K562 (cell line): ENCODE results near the gene GJC2. TPM values are rescaled to one million over a fixed set of nuclear protein-coding genes. Genes with fewer than 3 reads are reported as not detected.

ENCODE experiments used
- EP300 ChIP-seq: IDR thresholded peaks from 2 replicates; pipeline ENCODE4 v1.6.1; 2012; ENCODE audit warnings: low read length, improper control_type of control experiment
- FOXJ2 ChIP-seq: fragments of 200-800 bp; sonication (Bioruptor generic); IDR thresholded peaks from 2 replicates; pipeline ENCODE4 v1.6.1; 2016; ENCODE audit warnings: missing genetic modification characterization, missing compliant biosample characterization
- NFE2L1 ChIP-seq: fragments of 450-650 bp; IDR thresholded peaks from 2 replicates; pipeline ENCODE4 v1.6.1; 2016; ENCODE audit warnings: missing genetic modification characterization, low read depth, mild to moderate bottlenecking, missing compliant biosample characterization, moderate library complexity, borderline replicate concordance
- NFRKB ChIP-seq: fragments of 450-650 bp; IDR thresholded peaks from 2 replicates; pipeline ENCODE4 v1.6.1; 2016; ENCODE audit warnings: low read depth
- NFYB ChIP-seq: IDR thresholded peaks from 2 replicates; pipeline ENCODE4 v1.6.1; 2011; ENCODE audit warnings: mild to moderate bottlenecking, moderate library complexity; ENCODE audit not compliant: insufficient read length; ENCODE audit errors: extremely low read depth
- POLR2G ChIP-seq: fragments of 200-400 bp; formaldehyde crosslinking; IDR thresholded peaks from 2 replicates; pipeline ENCODE4 v1.6.1; 2017; ENCODE audit warnings: low read depth, mild to moderate bottlenecking, antibody characterized with exemption, low read length, moderate library complexity
- PTRF ChIP-seq: fragments of 450-650 bp; IDR thresholded peaks from 2 replicates; pipeline ENCODE4 v1.6.1; 2016; ENCODE audit warnings: mild to moderate bottlenecking, missing genetic modification characterization, missing compliant biosample characterization
- U2AF1 ChIP-seq: fragments of 200-400 bp; formaldehyde crosslinking; optimal IDR thresholded peaks from 2 replicates; pipeline ENCODE3; 2017; ENCODE audit warnings: mild to moderate bottlenecking, low read depth, low read length, moderate library complexity
- ZNF23 ChIP-seq: fragments of 250-450 bp; sonication (Bioruptor Pico); IDR thresholded peaks from 2 replicates; pipeline ENCODE4 v1.4.0; 2020; ENCODE audit warnings: mild to moderate bottlenecking
- ZNF354B ChIP-seq: fragments of 250-450 bp; sonication (Bioruptor Pico); IDR thresholded peaks from 2 replicates; pipeline ENCODE4 v1.4.0; 2020
- ZNF586 ChIP-seq: fragments of 450-650 bp; formaldehyde crosslinking; conservative IDR thresholded peaks from 2 replicates; pipeline ENCODE4 v1.4.0; 2020; ENCODE audit warnings: mild to moderate bottlenecking, moderate library complexity
- polyA plus RNA-seq, 8 experiments: library from polyadenylated mRNA; depleted of rRNA in 4 of 8; stranded (reverse) in 5 of 8; unstranded in 3 of 8; fragments of >200 nt; fragmentation: Nextera tagmentation in 2 of 8; fragmentation: Illumina TruSeq in 1 of 8; extraction: Ambion mirVana in 2 of 8; extraction: Trizol in 1 of 8; gene quantifications; 2 replicates each; pipeline versions ENCODE4 v1.2.1 to v1.2.3, GENCODE V29; 2011 to 2014; ENCODE audit warnings: inconsistent platforms in 1 of 8, missing spikeins in 1 of 8
- total RNA-seq, 7 experiments: library from RNA; depleted of rRNA in 6 of 7; stranded (reverse); fragments of >200 nt in 6 of 7; fragmentation: Illumina TruSeq in 2 of 7; extraction: Trizol in 2 of 7; gene quantifications; 2 replicates each; pipeline versions ENCODE4 v1.2.1 to v1.2.3, GENCODE V29; 2011 to 2021; ENCODE audit warnings: low replicate concordance in 1 of 7
- TF ChIP-seq, protein P1 (sequence below): fragments of 450-650 bp; IDR thresholded peaks from 2 replicates; pipeline ENCODE4 v1.6.1; 2016
- TF ChIP-seq, protein P2 (sequence below): fragments of 250-450 bp; sonication (Bioruptor Pico); IDR thresholded peaks from 2 replicates; pipeline ENCODE4 v1.8.0; 2021; ENCODE audit warnings: mild to moderate bottlenecking, moderate library complexity
- TF ChIP-seq, protein P3 (sequence below): fragments of 450-650 bp; formaldehyde crosslinking; IDR thresholded peaks from 2 replicates; pipeline ENCODE4 v1.4.0; 2022; ENCODE audit warnings: missing genetic modification characterization
- TF ChIP-seq, protein P4 (sequence below): fragments of 450-650 bp; formaldehyde crosslinking; IDR thresholded peaks from 2 replicates; pipeline ENCODE4 v1.4.0; 2022; ENCODE audit warnings: mild to moderate bottlenecking, moderate library complexity
- TF ChIP-seq, protein P5 (sequence below), 3 experiments: fragments of 200-800 bp in 1 of 3; fragments of 250-450 bp in 1 of 3; fragments of 450-650 bp in 1 of 3; sonication (Bioruptor Pico) in 1 of 3; sonication (Bioruptor generic) in 1 of 3; formaldehyde crosslinking in 1 of 3; IDR thresholded peaks; 2 replicates each; pipeline versions ENCODE4 v1.6.1 to v1.8.0; 2016 to 2022; ENCODE audit warnings: mild to moderate bottlenecking in 2 of 3, missing genetic modification characterization in 2 of 3, missing compliant biosample characterization in 1 of 3, moderate library complexity in 1 of 3

GJC2 gene
- total and polyA plus RNA-seq, 9 of the 15 experiments (the other 6 are each of a cell fraction or from before 2014, with no cell fraction given) = 0.03 to 0.62 (median 0.11) TPM; not detected in 2

DNA sequence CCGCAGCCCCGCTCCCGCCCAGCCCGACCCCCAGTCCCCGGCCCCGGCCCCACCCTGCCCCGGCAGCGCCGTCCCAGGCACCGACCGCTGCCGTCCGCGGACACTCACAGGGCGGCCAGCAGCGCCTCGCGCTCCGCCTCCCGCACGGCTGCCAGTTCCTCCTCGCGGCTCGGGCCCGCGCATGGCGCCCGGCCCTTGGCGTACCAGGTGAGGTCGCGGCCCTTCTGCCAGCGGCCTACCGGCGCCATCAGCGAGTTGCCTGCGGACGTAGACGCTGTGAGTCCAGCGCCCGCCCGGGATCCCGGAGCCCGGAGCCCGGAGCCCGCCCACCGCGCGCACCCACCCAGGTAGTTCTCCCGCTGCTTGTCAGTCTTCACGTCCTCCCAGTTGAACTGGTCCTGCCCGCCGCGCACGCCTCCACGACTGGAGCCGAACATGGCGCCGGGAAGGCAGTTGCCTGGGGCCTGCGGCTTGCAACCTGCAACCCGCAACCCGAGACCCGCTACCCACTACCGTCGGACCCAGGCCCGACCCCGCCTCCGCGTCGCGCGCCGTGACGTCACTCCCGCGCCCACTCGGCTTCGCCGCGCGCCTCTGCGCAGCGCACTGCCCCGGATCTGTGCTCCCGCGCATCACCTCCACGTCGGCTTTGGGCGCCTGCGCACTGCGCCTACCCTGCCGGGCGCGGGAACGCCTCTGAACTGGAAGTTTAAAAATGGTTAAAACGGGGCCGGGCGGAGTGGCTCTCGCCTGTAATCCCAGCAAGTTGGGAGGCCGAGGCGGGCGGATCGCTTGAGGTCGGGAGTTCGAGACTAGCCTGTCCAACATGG lies 46.7 kb upstream of the GJC2 start, which contains the start of gene C1orf35 (continued):
- TF ChIP-seq, protein P1, sequence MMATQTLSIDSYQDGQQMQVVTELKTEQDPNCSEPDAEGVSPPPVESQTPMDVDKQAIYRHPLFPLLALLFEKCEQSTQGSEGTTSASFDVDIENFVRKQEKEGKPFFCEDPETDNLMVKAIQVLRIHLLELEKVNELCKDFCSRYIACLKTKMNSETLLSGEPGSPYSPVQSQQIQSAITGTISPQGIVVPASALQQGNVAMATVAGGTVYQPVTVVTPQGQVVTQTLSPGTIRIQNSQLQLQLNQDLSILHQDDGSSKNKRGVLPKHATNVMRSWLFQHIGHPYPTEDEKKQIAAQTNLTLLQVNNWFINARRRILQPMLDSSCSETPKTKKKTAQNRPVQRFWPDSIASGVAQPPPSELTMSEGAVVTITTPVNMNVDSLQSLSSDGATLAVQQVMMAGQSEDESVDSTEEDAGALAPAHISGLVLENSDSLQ = peak; percentile 41; the same call in 1 of the 2 replicates
- TF ChIP-seq NFYB = no peak
- no peak for TF ChIP-seq ZNF586
- TF ChIP-seq, protein P2, sequence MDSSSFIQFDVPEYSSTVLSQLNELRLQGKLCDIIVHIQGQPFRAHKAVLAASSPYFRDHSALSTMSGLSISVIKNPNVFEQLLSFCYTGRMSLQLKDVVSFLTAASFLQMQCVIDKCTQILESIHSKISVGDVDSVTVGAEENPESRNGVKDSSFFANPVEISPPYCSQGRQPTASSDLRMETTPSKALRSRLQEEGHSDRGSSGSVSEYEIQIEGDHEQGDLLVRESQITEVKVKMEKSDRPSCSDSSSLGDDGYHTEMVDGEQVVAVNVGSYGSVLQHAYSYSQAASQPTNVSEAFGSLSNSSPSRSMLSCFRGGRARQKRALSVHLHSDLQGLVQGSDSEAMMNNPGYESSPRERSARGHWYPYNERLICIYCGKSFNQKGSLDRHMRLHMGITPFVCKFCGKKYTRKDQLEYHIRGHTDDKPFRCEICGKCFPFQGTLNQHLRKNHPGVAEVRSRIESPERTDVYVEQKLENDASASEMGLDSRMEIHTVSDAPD (CRISPR knock-in tag) = no peak
- no peak for TF ChIP-seq ZNF23 (CRISPR knock-in tag)
- TF ChIP-seq NFRKB = no peak
- TF ChIP-seq NFE2L1 = no peak
- TF ChIP-seq, protein P3, sequence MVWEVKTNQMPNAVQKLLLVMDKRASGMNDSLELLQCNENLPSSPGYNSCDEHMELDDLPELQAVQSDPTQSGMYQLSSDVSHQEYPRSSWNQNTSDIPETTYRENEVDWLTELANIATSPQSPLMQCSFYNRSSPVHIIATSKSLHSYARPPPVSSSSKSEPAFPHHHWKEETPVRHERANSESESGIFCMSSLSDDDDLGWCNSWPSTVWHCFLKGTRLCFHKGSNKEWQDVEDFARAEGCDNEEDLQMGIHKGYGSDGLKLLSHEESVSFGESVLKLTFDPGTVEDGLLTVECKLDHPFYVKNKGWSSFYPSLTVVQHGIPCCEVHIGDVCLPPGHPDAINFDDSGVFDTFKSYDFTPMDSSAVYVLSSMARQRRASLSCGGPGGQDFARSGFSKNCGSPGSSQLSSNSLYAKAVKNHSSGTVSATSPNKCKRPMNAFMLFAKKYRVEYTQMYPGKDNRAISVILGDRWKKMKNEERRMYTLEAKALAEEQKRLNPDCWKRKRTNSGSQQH (CRISPR knock-in tag) = peak; percentile 2; the same call in 1 of the 2 replicates
- TF ChIP-seq, protein P4, sequence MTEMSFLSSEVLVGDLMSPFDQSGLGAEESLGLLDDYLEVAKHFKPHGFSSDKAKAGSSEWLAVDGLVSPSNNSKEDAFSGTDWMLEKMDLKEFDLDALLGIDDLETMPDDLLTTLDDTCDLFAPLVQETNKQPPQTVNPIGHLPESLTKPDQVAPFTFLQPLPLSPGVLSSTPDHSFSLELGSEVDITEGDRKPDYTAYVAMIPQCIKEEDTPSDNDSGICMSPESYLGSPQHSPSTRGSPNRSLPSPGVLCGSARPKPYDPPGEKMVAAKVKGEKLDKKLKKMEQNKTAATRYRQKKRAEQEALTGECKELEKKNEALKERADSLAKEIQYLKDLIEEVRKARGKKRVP = no peak
- no peak for TF ChIP-seq FOXJ2 (tag)
- peak; percentile 85 for TF ChIP-seq POLR2G
- no peak for TF ChIP-seq PTRF (tag)
- TF ChIP-seq, protein P5, sequence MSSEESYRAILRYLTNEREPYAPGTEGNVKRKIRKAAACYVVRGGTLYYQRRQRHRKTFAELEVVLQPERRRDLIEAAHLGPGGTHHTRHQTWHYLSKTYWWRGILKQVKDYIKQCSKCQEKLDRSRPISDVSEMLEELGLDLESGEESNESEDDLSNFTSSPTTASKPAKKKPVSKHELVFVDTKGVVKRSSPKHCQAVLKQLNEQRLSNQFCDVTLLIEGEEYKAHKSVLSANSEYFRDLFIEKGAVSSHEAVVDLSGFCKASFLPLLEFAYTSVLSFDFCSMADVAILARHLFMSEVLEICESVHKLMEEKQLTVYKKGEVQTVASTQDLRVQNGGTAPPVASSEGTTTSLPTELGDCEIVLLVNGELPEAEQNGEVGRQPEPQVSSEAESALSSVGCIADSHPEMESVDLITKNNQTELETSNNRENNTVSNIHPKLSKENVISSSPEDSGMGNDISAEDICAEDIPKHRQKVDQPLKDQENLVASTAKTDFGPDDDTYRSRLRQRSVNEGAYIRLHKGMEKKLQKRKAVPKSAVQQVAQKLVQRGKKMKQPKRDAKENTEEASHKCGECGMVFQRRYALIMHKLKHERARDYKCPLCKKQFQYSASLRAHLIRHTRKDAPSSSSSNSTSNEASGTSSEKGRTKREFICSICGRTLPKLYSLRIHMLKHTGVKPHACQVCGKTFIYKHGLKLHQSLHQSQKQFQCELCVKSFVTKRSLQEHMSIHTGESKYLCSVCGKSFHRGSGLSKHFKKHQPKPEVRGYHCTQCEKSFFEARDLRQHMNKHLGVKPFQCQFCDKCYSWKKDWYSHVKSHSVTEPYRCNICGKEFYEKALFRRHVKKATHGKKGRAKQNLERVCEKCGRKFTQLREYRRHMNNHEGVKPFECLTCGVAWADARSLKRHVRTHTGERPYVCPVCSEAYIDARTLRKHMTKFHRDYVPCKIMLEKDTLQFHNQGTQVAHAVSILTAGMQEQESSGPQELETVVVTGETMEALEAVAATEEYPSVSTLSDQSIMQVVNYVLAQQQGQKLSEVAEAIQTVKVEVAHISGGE (CRISPR knock-in tag; IDR thresholded peaks at IDR 0.05) = no peak
- no peak for TF ChIP-seq ZNF354B (CRISPR knock-in tag)
- no peak for TF ChIP-seq EP300
- peak; percentile 95 for TF ChIP-seq U2AF1
